Activated T-cell treated with anti-CD3 and anti-CD28 coated beads, Interleukin-2, amount 50 U/mL, for 72 hours (primary cell): ENCODE measurements around the gene HLX. TPM values are rescaled to one million over a fixed set of nuclear protein-coding genes. Genes with fewer than 3 reads are reported as not detected.

Experiments used
- ATAC-seq, 2 donors: fragments of 150-1000 bp; cut with Tn5 transposase; replicated peaks in 1 of 2; 2 replicates each; pipeline ENCODE4 v1.10.0; 2021; ENCODE audit warnings: moderate library complexity in 2 of 2, mild to moderate bottlenecking in 1 of 2
- DNase-seq, 2 donors: peaks; one replicate each; pipeline ENCODE4 v3.0.0; 2021 to 2022; ENCODE audit warnings: mixed read lengths in 1 of 2
- H3K27ac Mint-ChIP-seq: one replicate; pipeline ENCODE4 v1.8.0; 2022; ENCODE audit warnings: mild to moderate bottlenecking, moderate library complexity, mixed read lengths
- H3K27me3 Mint-ChIP-seq: one replicate; pipeline ENCODE4 v1.8.0; 2022; ENCODE audit warnings: low read depth, mixed read lengths
- H3K36me3 Mint-ChIP-seq, 2 donors: one replicate each; pipeline ENCODE4 v1.8.0; 2022; ENCODE audit warnings: mixed read lengths in 2 of 2, mild to moderate bottlenecking in 1 of 2; ENCODE audit not compliant: insufficient read depth in 2 of 2
- H3K4me1 Mint-ChIP-seq: one replicate; pipeline ENCODE4 v1.8.0; 2022; ENCODE audit warnings: low read depth, mixed read lengths
- H3K4me3 Mint-ChIP-seq, 2 donors: one replicate each; pipeline ENCODE4 v1.8.0; 2022; ENCODE audit warnings: mild to moderate bottlenecking in 2 of 2, mixed read lengths in 2 of 2, moderate library complexity in 2 of 2
- H3K9me3 Mint-ChIP-seq, 2 donors: one replicate each; pipeline ENCODE4 v1.8.0; 2022; ENCODE audit warnings: mixed read lengths in 2 of 2
- total RNA-seq, 2 donors: library from RNA; stranded (reverse); gene quantifications; one replicate each; pipeline ENCODE4 v1.2.3, GENCODE V29; 2022

HLX gene
- total RNA-seq, 2 donors from 2014 or later = 0.55 to 2.0 TPM

DNA sequence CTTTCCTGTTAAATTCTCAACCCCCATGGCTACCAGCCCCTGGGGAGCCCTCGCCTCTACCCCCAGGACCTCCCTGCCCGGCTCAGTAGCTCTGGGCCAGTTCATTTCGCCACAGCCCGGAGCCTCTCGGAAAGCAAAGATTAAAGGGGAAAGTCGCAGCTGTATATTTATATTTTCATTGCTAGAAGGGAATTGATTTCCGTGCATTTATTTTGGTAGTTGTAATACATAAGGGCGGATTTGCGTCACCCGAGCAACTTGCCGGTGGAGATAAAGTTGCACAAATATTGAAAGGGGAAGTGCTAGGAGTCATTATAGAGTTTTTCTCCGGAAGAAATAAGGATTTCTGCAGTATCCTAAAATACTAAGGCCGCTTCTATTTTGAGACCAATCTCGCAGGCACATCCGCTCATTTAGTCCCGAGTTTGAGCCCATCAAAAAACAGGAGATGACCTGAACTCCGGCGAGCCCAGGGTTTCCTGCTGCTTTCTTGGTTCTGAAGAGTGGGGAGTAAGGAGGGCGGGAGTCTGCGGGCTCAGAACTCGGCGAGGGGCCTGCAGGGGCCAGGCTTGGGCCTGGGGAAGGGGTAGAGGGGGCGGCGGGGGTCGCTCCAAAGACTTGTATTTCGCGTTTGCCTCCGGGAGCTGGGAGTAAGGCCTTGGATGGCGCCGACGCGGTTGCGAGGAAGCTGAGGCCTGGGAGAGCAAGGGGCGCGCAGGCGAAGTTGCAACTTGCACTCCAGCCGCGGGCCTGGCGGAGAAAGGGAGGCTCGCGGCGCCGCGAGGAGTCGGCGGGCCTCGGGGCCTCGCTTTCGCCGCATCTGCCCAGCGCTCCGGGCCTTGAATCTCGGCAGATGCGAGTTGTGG is 2.5 kb upstream of the HLX start:
- Mint-ChIP-seq H3K27me3 (peaks cover 74% of the 10 kb centered on the region), H3K9me3 (no peaks in the 10 kb centered on the region), H3K36me3 (peaks cover 0 to 3% of the 10 kb centered on the region in 2 donors), H3K4me3 (peak overlapping the region; percentile 92 to 97), H3K27ac (no peak overlapping the region), H3K4me1 (peaks cover 39% of the 10 kb centered on the region)
- DNase-seq = no peak
- no peak for ATAC-seq

DNA sequence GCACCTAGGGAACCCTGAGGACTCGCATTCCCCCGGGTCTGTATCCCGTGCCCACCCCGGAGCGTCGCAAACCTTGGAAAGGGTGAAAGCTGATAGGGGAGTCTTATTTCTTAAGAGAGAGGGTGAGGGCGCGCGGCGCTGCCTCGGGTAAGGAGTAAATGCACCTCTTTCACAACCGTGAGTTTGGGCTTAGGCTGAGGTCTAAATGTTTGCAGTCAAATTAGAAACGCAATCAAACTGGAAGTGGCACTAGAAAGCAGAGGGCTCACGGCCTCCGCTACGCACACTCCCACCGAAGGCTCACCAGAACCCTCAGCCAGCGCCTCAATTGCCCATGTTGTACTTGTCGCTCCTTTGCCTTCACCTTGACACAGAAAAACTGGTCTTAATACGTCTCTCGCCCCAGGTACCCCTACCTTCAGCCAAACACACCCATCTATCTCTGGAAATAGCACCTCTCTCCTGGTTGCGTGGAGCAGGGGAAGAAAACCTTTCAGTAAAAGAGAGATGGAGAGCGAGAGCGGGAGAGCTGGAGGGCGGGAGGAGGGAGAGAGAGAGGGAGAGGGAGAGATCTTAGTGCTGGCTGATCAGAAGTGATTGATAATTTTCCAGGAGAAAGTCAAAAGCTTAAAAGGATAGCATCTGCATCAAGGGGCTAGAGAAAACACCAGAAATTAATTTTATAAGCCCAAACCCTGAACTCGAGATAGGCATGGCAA is 1.7 kb upstream of the HLX start:
- peak overlapping the region; percentile 92 to 97 for H3K4me3 Mint-ChIP-seq

DNA sequence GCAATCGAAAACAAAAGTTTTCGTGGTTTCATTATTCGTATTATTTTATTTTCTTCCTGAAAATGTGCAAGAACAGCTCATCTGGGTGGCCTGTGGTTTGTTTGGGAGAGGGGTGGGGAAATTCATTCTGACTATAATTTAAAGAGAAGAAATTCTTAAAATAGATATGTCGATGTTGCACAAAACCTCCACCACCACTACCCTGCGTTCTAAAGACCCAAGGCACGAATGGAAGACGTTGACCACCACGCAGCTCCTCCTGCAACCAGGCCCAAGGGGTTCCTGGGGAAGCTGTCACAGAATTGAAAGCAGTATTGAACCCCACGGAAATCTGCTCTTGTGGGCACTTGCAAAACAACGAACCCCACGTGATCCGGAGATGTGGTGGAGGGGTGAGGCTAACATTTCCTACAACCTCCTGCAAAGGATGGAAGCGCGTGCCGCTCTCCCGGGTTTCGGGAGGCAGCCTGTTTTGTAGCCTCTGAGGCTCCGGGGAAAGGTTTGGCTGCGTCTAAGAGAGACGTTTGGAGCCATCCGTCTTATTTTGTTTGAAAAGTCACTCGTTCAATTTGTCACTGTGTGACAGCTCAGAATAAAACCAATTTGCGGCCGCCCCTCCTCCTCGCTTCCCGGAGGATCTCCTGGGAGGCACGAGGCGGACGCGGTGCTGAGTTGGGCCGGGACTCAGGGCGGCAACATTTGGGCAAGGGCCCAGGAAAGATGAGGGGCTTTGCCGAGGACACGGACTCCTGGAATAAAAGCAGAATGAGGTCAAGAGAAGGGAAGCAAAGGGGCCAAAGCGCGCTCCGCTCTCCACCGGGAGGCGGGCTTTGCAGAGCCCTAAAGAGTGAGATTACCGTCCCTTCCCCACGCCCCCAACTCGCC is 810 bp upstream of the HLX start:
- peak in 1 of 2 donors; percentile 2 for ATAC-seq
- H3K4me3 Mint-ChIP-seq = peak overlapping the region; percentile 92 to 97
- H3K9me3 Mint-ChIP-seq = no peaks in the 10 kb centered on the region
- H3K4me1 Mint-ChIP-seq = peaks cover 39% of the 10 kb centered on the region
- peak overlapping the region; percentile 60 for H3K27ac Mint-ChIP-seq
- peaks cover 79% of the 10 kb centered on the region for H3K27me3 Mint-ChIP-seq
- peak in 1 of 2 donors; percentile 4 for DNase-seq
- peaks cover 0 to 3% of the 10 kb centered on the region in 2 donors for H3K36me3 Mint-ChIP-seq

More for the DNA sequence above, 1.7 kb upstream of the HLX start:
- H3K27me3 Mint-ChIP-seq = peaks cover 82% of the 10 kb centered on the region
- DNase-seq (no peak), ATAC-seq (no peak)
- H3K36me3 Mint-ChIP-seq = peaks cover 0 to 3% of the 10 kb centered on the region in 2 donors
- no peak overlapping the region for H3K27ac Mint-ChIP-seq
- H3K4me1 Mint-ChIP-seq = peaks cover 39% of the 10 kb centered on the region
- no peaks in the 10 kb centered on the region for H3K9me3 Mint-ChIP-seq

DNA sequence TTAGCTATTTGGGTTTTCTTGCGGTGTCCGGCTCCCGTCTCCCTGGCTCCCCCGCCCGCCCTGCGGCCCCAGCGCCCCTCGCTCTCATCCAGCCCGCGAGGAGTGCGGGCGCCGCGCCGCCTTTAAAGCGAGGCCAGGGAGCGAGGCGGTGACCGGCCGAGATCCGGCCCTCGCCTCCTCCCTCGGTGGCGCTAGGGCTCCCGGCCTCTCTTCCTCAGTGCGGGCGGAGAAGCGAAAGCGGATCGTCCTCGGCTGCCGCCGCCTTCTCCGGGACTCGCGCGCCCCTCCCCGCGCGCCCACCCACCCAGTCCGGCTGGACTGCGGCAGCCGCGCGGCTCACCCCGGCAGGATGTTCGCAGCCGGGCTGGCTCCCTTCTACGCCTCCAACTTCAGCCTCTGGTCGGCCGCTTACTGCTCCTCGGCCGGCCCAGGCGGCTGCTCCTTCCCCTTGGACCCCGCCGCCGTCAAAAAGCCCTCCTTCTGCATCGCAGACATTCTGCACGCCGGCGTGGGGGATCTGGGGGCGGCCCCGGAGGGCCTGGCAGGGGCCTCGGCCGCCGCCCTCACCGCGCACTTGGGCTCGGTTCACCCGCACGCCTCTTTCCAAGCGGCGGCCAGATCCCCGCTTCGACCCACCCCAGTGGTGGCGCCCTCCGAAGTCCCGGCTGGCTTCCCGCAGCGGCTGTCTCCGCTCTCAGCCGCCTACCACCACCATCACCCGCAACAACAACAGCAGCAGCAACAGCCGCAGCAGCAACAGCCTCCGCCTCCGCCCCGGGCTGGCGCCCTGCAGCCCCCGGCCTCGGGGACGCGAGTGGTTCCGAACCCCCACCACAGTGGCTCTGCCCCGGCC is 492 bp downstream of the HLX start:
- Mint-ChIP-seq H3K27me3 (peaks cover 81% of the 10 kb centered on the region), H3K9me3 (no peaks in the 10 kb centered on the region), H3K36me3 (peaks cover 0 to 3% of the 10 kb centered on the region in 2 donors), H3K4me1 (peaks cover 39% of the 10 kb centered on the region), H3K4me3 (peak overlapping the region; percentile 92 to 97), H3K27ac (no peak overlapping the region)
- ATAC-seq (peak; percentile 61 to 65), DNase-seq (peak; percentile 22 to 33)

DNA sequence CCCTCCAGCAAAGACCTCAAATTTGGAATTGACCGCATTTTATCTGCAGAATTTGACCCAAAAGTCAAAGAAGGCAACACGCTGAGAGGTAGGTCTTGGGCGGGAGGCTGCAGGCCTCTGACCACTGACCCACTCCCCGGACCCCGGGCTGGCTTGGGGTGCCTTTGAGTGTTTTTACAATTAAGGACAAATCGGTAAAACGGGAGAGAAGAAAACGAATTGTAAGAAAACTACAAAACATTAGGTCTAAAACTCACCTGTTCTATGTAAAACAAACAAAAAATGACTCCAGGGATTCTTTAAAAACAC is 1.1 kb downstream of the HLX start:
- peak overlapping the region; percentile 82 to 92 for H3K4me3 Mint-ChIP-seq
- ATAC-seq = no peak
- peaks cover 0 to 3% of the 10 kb centered on the region in 2 donors for H3K36me3 Mint-ChIP-seq
- peaks cover 39% of the 10 kb centered on the region for H3K4me1 Mint-ChIP-seq
- H3K9me3 Mint-ChIP-seq = no peaks in the 10 kb centered on the region
- DNase-seq = no peak
- no peak overlapping the region for H3K27ac Mint-ChIP-seq
- H3K27me3 Mint-ChIP-seq = peaks cover 78% of the 10 kb centered on the region

DNA sequence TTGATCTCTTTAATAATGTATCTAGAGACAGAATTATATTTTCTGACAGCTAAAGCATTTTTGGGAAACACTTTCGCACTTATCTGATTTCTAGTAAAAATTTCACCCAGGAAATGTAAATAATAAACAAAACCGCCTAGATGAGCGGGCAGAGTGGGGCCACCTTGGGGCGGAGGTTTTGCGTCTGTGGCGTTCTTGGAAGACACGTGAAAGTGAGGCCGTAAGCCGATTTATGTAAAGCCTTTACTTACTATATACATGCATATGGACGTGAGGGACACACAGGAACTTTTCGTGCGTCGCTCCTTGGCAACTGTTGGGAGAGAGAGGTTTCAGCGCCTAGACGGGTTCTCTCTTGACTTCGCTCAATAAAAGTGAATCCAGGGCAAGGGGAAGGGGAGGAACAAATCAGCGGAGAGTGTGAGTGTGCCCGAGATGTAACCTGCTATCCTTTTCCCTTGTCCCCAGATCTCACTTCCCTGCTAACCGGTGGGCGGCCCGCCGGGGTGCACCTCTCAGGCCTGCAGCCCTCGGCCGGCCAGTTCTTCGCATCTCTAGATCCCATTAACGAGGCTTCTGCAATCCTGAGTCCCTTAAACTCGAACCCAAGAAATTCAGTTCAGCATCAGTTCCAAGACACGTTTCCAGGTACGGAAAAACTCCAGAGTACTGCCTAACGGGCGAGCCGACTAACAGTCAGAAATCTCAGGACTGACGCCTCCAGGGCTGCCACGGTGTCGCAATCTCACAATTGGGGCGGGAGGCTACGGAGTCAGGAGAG is 1.7 kb downstream of the HLX start:
- H3K4me1 Mint-ChIP-seq = peaks cover 39% of the 10 kb centered on the region
- no peak overlapping the region for H3K27ac Mint-ChIP-seq
- H3K4me3 Mint-ChIP-seq = peak overlapping the region; percentile 82 to 92
- peak; percentile 26 for ATAC-seq
- H3K27me3 Mint-ChIP-seq = peaks cover 78% of the 10 kb centered on the region
- peak; percentile 28 to 31 for DNase-seq
- peaks cover 0 to 3% of the 10 kb centered on the region in 2 donors for H3K36me3 Mint-ChIP-seq
- no peaks in the 10 kb centered on the region for H3K9me3 Mint-ChIP-seq

DNA sequence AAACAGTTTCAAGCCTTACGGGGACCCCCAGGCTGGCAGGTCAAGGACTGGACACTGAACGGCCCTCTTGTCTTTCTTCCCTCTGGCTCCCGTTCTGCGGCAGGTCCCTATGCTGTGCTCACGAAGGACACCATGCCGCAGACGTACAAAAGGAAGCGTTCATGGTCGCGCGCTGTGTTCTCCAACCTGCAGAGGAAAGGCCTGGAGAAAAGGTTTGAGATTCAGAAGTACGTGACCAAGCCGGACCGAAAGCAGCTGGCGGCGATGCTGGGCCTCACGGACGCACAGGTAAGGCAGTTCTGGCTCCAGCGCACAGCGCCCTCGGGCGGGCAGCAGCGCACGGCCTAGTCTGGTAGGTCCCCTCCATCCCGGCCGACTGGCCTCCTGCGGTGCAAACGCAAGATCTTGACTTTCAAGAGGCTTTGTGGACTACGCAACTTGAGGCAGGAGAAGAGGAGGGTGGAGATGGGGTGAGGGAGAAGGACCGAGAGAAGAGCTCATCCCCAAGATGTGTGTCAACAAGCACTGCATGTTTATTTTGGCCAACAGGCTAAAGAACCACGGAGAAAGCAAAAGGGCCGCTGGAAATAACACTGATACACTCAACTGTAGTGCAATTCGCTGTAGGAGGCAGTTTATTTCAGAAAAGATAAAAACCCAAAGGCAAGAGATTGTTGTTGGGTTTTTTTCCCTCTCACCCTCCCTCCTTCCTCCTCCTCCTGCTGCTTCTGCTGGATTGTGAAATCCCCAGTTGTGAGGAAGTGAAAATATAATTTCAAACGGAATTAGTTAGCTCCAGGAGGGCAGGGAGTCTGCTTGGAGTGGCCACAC is 3.0 kb downstream of the HLX start:
- no peak overlapping the region for H3K4me3 Mint-ChIP-seq
- no peak for ATAC-seq

DNA sequence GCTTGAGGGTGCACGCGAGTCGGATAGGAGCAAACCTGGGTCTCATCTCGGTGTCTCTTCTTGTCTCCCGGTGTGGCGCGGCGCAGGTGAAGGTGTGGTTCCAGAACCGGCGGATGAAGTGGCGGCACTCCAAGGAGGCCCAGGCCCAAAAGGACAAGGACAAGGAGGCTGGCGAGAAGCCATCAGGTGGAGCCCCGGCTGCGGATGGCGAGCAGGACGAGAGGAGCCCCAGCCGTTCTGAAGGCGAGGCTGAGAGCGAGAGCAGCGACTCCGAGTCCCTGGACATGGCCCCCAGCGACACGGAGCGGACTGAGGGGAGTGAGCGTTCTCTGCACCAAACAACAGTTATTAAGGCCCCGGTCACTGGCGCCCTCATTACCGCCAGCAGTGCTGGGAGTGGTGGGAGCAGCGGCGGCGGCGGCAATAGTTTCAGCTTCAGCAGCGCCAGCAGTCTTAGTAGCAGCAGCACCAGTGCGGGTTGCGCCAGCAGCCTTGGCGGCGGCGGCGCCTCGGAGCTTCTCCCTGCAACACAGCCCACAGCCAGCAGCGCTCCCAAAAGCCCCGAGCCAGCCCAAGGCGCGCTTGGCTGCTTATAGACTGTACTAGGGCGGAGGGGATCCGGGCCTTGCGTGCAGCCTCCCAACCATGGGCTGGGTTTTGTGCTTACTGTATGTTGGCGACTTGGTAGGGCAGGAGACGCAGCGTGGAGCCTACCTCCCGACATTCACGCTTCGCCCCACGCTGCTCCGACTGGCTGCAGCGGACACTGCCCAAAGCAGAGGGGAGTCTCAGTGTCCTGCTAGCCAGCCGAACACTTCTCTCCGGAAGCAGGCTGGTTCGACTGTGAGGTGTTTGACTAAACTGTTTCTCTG is 5.1 kb downstream of the HLX start:
- Mint-ChIP-seq H3K4me3 (no peak overlapping the region), H3K27ac (no peak overlapping the region), H3K36me3 (peaks cover 0 to 2% of the 10 kb centered on the region in 2 donors), H3K27me3 (peaks cover 75% of the 10 kb centered on the region), H3K9me3 (no peaks in the 10 kb centered on the region), H3K4me1 (peaks cover 12% of the 10 kb centered on the region)
- no peak for ATAC-seq
- DNase-seq = no peak

More for the DNA sequence above, 3.0 kb downstream of the HLX start:
- H3K27me3 Mint-ChIP-seq = peaks cover 73% of the 10 kb centered on the region
- no peak for DNase-seq
- peaks cover 29% of the 10 kb centered on the region for H3K4me1 Mint-ChIP-seq
- H3K36me3 Mint-ChIP-seq = peaks cover 0 to 2% of the 10 kb centered on the region in 2 donors
- H3K9me3 Mint-ChIP-seq = no peaks in the 10 kb centered on the region
- H3K27ac Mint-ChIP-seq = no peak overlapping the region

DNA sequence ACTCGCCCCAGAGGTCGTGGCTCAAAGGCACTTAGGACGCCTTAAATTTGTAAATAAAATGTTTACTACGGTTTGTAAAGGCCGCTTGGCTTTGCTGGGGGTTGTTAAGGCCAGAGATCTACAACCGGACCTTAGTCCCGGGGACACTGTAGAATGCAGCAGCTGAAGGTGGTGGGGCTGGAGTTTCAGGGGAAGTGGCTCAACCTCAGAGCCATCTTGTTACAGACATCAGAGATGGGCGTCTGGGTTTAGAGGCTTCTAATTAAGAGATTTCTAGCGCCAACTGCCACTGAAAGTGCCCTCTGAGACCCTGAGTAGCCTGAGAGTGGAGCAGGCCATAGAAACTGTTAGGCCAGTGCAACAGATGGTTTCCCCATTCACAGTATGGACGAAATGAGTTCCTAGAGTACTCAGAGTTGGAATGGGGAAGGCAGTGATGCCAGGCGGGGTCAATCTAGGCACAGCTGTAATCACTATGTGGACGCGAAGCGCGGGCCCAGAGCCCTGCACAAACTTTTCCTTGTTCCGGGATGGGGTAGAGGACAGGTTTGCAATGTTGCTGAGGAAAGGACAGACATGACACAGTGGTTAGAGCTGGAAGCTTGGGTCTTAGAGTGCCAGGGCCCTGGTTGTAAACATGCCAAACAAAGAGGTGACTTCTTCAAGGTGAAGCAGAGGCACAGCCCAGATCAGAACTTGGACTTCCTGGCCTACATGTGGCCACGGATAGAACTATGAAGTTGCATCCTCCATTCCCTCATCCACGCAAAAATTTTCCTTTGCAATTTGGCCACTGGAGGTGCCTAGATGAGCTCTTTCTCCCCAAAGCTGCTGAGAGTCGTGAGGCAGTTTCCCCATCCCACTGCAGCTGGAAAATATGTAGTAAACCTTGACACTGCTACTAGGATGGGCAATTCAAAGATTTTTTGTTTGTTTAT is 6.0 kb downstream of the HLX start:
- no peak overlapping the region for H3K4me3 Mint-ChIP-seq
- peaks cover 10% of the 10 kb centered on the region for H3K4me1 Mint-ChIP-seq
- peaks cover 81% of the 10 kb centered on the region for H3K27me3 Mint-ChIP-seq
- H3K36me3 Mint-ChIP-seq = peaks cover 0 to 2% of the 10 kb centered on the region in 2 donors
- ATAC-seq = no peak
- H3K27ac Mint-ChIP-seq = no peak overlapping the region
- H3K9me3 Mint-ChIP-seq = no peaks in the 10 kb centered on the region
- DNase-seq = no peak
